Smooth muscle cell (in vitro differentiated cells): ENCODE results near the gene ZBTB7C. TPM values are rescaled to one million over a fixed set of nuclear protein-coding genes. Genes with fewer than 3 reads are reported as not detected.
A peak's percentile ranks its signal among the peaks of the same experiment; 100 is the strongest.

ENCODE experiments used
- DNase-seq: peaks from one replicate; lab custom pipeline; 2025; ENCODE audit not compliant: unreplicated experiment; lab: John Stamatoyannopoulos, UW
- H2AFZ ChIP-seq: fragments of 200-600 bp; sonication (generic); 2 replicates; pipeline ENCODE4 v1.6.0; 2016; ENCODE audit warnings: antibody characterized with exemption, low read depth, mild to moderate bottlenecking
- H3F3A ChIP-seq: fragments of 200-600 bp; sonication (generic); 2 replicates; pipeline ENCODE4 v1.6.0; 2017; ENCODE audit warnings: antibody characterized with exemption, low read depth
- H3K27ac ChIP-seq: fragments of 200-600 bp; sonication (generic); 2 replicates; pipeline ENCODE4 v1.5.1; 2016; ENCODE audit warnings: low read depth, mild to moderate bottlenecking
- H3K27me3 ChIP-seq: fragments of 200-600 bp; sonication (generic); 2 replicates; pipeline ENCODE4 v1.6.1; 2016; ENCODE audit warnings: low read depth, mild to moderate bottlenecking
- H3K36me3 ChIP-seq: fragments of 200-600 bp; sonication (generic); 2 replicates; pipeline ENCODE4 v1.5.1; 2016; ENCODE audit warnings: low read depth
- H3K4me1 ChIP-seq: fragments of 200-600 bp; sonication (generic); 2 replicates; pipeline ENCODE4 v1.5.1; 2016; ENCODE audit warnings: low read depth
- H3K4me2 ChIP-seq: fragments of 200-600 bp; sonication (generic); 2 replicates; pipeline ENCODE4 v1.6.0; 2016; ENCODE audit warnings: mild to moderate bottlenecking
- H3K4me3 ChIP-seq: fragments of 200-600 bp; sonication (generic); 2 replicates; pipeline ENCODE4 v1.5.1; 2016; ENCODE audit warnings: mild to moderate bottlenecking
- H3K79me2 ChIP-seq: fragments of 200-600 bp; sonication (generic); 2 replicates; pipeline ENCODE4 v1.6.0; 2016; ENCODE audit warnings: low read depth, mild to moderate bottlenecking
- H3K9ac ChIP-seq: fragments of 200-600 bp; sonication (generic); 2 replicates; pipeline ENCODE4 v1.6.0; 2016; ENCODE audit warnings: low read depth
- H3K9me3 ChIP-seq: fragments of 200-600 bp; sonication (generic); replicated peaks from 2 replicates; pipeline ENCODE4 v1.5.1; 2016; ENCODE audit warnings: low read depth
- H4K20me1 ChIP-seq: fragments of 200-600 bp; sonication (generic); 2 replicates; pipeline ENCODE4 v1.6.0; 2016; ENCODE audit warnings: low read depth
- CTCF ChIP-seq: fragments of 200-600 bp; sonication (generic); IDR thresholded peaks from 2 replicates; pipeline ENCODE4 v1.5.1; 2017; ENCODE audit warnings: borderline replicate concordance, mild to moderate bottlenecking, antibody characterized with exemption; ENCODE audit not compliant: insufficient read depth, poor library complexity, severe bottlenecking
- WGBS: methylation state at CpG from one replicate; pipeline ENCODE4 v1.1.7; 2016; ENCODE audit warnings: low lambda C conversion rate; 5-methylcytosine and 5-hydroxymethylcytosine counted together
- polyA plus RNA-seq: library from polyadenylated mRNA; unstranded; fragments of >200 nt; fragmentation: Nextera tagmentation; extraction: Ambion mirVana; gene quantifications from 2 replicates; pipeline ENCODE4 v1.2.1, GENCODE V29; 2016
- total RNA-seq: library from RNA; depleted of rRNA; stranded (reverse); fragments of >200 nt; gene quantifications from 2 replicates; pipeline ENCODE4 v1.2.3, GENCODE V29; 2014

Gene ZBTB7C
- total RNA-seq (0.45 and 0.63 TPM in 2 replicates), polyA plus RNA-seq (0.48 TPM in 1 of 2 replicates, not detected in the other)

- TF ChIP-seq CTCF: no peak
These were observed at the start of gene ZBTB7C for GRCh38 chr18:48408727-48409590. Gene ZBTB7C (minus strand): TSS chr18:48409383.

GRCh38 chr18:48456838-48457237 is 47.7 kb upstream of the ZBTB7C start:
- no peak for TF ChIP-seq CTCF
- Histone ChIP-seq H3K4me3 (no peak overlapping the region), H3F3A (no peaks in the 10 kb centered on the region), H3K36me3 (no peaks in the 10 kb centered on the region), H3K9me3 (no peaks in the 10 kb centered on the region), H3K27me3 (no peaks in the 10 kb centered on the region), H3K4me1 (peaks cover 18% of the 10 kb centered on the region), H2AFZ (no peak overlapping the region), H3K27ac (peak overlapping the region; percentile 77), H3K9ac (no peak overlapping the region), H3K79me2 (no peaks in the 10 kb centered on the region), H3K4me2 (peak overlapping the region; percentile 27), H4K20me1 (no peaks in the 10 kb centered on the region)
- no peak for DNase-seq
- 92% methylated on average over 9 of the region's 9 CpGs for whole genome bisulfite sequencing

More at GRCh38 chr18:48408727-48409590, at the start of gene ZBTB7C:
- under 1% methylated on average over 51 of the region's 136 CpGs for WGBS
- no peaks in the 10 kb centered on the region for H4K20me1 ChIP-seq
- no peaks in the 10 kb centered on the region for H3K9me3 ChIP-seq
- H3K4me3 ChIP-seq: peak within 1 kb of the TSS; percentile 69
- no peak for DNase-seq
- peak within 1 kb of the TSS; percentile 100 for H3K4me2 ChIP-seq
- H3F3A ChIP-seq: no peaks in the 10 kb centered on the region
- no peak within 1 kb of the TSS for H3K9ac ChIP-seq
- peaks cover 18% of the 10 kb centered on the region for H3K4me1 ChIP-seq
- no peak within 1 kb of the TSS for H3K27ac ChIP-seq
- no peaks in the 10 kb centered on the region for H3K36me3 ChIP-seq
- H3K27me3 ChIP-seq: peaks cover 49% of the 10 kb centered on the region
- peak within 1 kb of the TSS; percentile 94 for H2AFZ ChIP-seq
- no peaks in the 10 kb centered on the region for H3K79me2 ChIP-seq

GRCh38 chr18:48455555-48456478 is 46.6 kb upstream of the ZBTB7C start:
- no peak for TF ChIP-seq CTCF
- Histone ChIP-seq H4K20me1 (no peaks in the 10 kb centered on the region), H3K4me1 (peaks cover 18% of the 10 kb centered on the region), H3K27me3 (no peaks in the 10 kb centered on the region), H3K79me2 (no peaks in the 10 kb centered on the region), H3K9me3 (no peaks in the 10 kb centered on the region), H3K36me3 (no peaks in the 10 kb centered on the region), H3K4me3 (no peak overlapping the region), H3F3A (no peaks in the 10 kb centered on the region), H3K4me2 (peak overlapping the region; percentile 27), H2AFZ (no peak overlapping the region), H3K9ac (no peak overlapping the region), H3K27ac (peak overlapping the region; percentile 77)
- 35% methylated on average over 13 of the region's 13 CpGs for WGBS
- DNase-seq: no peak
